Coronary artery (tissue), 2 donors: Measurements from ENCODE around the gene VWA2.

Source experiments
- DNase-seq: peaks from one replicate; pipeline ENCODE4 v3.0.0-alpha.2; 2017; ENCODE audit warnings: low spot score
- H3K27ac ChIP-seq, 2 donors: fragments of 200-600 bp; sonication (generic); one replicate each; pipeline ENCODE4 v1.5.1; 2016 to 2019
- H3K4me3 ChIP-seq: fragments of 200-600 bp; sonication (generic); 2 replicates; pipeline ENCODE4 v1.5.1; 2016; ENCODE audit warnings: mild to moderate bottlenecking, moderate library complexity
- TF ChIP-seq, protein P1 (sequence below): fragments of 200-600 bp; sonication (generic); IDR thresholded peaks from one replicate; pipeline ENCODE4 v1.5.1; 2019; ENCODE audit warnings: antibody characterized with exemption

Gene VWA2

DNA sequence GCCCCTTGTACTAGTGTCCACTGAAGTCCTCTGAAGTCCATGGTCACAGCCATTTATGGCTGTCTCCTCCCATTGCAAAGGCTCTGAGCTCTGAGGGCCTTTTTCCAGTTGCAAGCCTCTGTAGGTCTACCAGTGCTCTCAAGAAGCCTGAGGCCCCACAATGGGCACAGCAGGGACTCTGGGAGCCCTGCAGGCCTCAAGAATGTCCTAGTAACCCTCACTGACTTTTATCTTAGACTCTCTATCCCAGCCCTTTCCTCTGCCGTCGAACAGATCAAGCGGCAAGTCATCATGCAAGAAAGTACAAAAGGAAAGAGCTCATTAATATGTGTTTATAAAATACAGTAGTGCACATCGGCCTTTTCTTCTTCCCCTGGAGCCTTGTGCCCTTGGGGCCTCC is 23.4 kb downstream of the VWA2 start:
- TF ChIP-seq, protein P1, sequence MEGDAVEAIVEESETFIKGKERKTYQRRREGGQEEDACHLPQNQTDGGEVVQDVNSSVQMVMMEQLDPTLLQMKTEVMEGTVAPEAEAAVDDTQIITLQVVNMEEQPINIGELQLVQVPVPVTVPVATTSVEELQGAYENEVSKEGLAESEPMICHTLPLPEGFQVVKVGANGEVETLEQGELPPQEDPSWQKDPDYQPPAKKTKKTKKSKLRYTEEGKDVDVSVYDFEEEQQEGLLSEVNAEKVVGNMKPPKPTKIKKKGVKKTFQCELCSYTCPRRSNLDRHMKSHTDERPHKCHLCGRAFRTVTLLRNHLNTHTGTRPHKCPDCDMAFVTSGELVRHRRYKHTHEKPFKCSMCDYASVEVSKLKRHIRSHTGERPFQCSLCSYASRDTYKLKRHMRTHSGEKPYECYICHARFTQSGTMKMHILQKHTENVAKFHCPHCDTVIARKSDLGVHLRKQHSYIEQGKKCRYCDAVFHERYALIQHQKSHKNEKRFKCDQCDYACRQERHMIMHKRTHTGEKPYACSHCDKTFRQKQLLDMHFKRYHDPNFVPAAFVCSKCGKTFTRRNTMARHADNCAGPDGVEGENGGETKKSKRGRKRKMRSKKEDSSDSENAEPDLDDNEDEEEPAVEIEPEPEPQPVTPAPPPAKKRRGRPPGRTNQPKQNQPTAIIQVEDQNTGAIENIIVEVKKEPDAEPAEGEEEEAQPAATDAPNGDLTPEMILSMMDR = no peak
- DNase-seq = no peak
- Histone ChIP-seq H3K4me3 (no peak overlapping the region), H3K27ac (no peak overlapping the region)

DNA sequence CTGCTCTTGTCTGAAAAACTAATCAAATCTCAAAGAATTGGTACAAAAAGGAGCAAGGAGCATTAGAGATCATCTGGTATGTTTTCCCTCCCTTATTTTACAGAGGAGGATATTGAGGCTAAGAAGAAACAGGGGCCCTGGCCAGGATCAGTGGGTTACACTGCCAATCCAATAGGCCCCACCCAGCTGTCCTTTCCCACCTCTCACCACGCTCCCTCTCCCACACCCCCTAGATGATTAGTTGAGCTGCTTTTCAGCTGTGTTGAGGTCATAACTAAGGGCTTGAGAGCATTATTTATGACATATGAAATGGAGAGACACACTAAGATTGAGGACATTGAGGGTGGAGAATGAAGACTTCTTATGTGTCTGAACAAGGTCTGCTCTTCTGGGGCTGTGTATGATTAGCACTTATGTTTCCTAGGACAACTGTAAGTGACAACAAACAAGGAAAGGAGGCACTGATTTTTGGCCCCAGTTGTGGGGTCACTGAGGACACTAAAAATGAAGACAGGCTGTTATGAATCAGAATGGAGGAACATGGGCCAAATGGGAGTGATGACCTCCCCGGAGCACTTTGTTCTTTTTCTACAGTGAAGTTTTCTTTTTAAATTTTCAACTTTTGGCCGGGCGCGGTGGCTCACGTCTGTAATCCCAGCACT is 26.5 kb downstream of the VWA2 start:
- TF ChIP-seq, protein P1 = no peak
- no peak overlapping the region for H3K27ac ChIP-seq
- DNase-seq = no peak
- no peak overlapping the region for H3K4me3 ChIP-seq

DNA sequence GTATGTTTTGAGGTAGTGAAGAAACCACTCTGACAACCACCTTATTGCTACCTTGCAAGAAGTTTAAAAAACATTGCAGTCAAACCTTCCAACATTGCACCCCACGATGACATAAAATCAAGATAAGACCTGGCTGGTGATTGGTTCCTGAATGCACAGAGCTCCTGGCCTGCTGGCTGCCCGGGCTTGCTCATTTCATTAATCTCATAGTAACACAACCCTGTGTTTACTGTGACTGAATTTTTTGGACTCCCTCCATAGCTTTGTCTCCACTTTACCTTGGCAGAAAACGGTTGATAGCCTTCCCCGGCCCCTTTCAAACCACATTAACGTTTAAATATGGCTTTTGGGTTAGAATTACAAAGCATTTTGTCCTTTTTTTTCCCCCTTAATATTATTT is 27.5 kb downstream of the VWA2 start:
- no peak overlapping the region for H3K27ac ChIP-seq
- TF ChIP-seq, protein P1 = no peak
- DNase-seq = no peak
- no peak overlapping the region for H3K4me3 ChIP-seq

DNA sequence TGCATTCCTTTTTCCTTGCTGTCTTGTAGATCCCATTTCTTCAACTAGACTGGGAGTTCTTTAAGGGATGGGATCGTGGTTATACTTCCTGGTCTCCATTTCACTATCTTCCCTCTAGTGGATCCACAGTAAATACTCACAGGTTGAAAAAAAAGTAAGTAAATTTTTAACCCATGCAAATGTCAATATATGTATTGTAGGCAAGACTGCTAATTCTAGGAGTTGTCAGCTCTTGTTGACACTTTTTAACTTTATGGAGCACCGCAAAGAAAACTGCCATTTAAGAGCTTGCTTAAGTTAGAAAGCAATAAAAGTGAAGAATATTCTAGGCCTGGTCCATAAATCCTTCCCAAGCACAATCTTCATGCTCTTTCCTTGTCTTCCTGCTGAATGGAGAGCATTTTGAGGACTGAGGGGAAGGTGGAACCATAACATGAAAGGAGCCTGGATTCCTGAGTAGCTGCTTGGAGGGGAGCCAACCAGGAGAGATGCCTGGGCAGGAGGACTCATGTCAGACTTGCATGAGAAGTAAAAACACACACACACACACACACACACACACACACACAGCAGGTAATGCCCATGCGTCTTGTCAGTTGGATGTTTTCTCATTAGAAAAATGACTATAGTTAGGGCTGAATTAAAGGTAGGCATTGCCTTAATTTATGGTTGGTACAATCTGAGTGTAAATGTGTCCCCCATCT is 32.2 kb downstream of the VWA2 start:
- Histone ChIP-seq H3K27ac (no peak overlapping the region), H3K4me3 (no peak overlapping the region)
- TF ChIP-seq, protein P1 = no peak
- DNase-seq = no peak

DNA sequence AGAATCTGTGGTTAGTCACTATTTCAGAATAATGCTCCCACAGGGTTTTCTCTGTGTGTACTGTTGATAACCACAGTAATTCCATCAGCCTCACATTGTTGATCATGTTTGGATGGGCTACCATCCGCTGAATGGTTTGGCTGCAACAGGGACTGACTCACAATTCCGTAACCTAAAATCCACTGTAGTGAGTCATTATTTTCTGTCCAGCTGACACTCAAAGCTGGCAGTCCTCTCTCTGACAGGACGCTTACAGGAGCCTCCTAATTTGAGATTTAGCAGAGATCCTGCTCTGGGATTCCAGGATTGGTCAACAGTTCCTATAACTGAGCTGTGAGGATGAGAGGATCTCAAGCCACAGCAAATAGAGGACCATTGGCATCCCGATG is 32.7 kb downstream of the VWA2 start:
- H3K4me3 ChIP-seq = no peak overlapping the region
- no peak for DNase-seq
- TF ChIP-seq, protein P1 = no peak
- H3K27ac ChIP-seq = peak overlapping the region in 1 of 2 donors; percentile 12

DNA sequence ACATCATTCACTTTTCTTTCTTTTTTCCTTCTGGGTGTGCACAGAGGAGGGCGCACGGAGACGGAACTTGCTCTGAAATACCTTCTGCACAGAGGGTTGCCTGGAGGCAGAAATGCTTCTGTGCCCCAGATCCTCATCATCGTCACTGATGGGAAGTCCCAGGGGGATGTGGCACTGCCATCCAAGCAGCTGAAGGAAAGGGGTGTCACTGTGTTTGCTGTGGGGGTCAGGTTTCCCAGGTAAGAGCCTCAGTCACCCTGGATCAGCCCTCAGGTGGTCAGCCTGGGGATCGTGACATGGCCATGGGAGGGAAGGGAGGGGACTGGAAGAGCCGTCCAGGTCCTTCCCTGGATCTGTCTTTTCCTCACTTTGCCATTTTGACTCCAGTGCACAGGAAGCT is 33.6 kb downstream of the VWA2 start:
- no peak overlapping the region for H3K27ac ChIP-seq
- H3K4me3 ChIP-seq = no peak overlapping the region
- TF ChIP-seq, protein P1 = no peak
- no peak for DNase-seq

DNA sequence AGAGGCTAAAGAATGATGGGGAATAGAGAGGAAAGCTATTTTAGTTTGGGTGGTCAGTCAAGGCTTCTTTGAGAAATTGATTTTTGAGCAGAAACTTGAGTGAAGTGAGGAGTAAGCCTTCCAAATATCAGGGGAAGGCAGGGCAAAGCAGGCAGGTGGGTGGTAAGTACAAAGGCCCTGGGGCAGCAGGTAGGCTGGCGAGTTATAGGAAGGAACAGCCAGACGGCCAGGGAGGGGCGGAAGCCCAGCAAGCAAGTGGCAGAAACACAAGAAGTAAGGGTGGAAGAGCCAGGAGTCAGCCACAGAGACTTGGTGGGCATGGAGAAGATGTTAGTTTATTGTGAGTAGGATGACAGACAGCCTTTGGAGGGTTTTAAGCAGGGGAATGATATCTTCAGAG is 34.9 kb downstream of the VWA2 start:
- DNase-seq = peak; percentile 45
- TF ChIP-seq, protein P1 = no peak
- no peak overlapping the region for H3K27ac ChIP-seq
- H3K4me3 ChIP-seq = no peak overlapping the region
